Ectodermal cell (in vitro differentiated cells): Measurements from ENCODE around the gene DHRSX.
"Not testable (repeated sequence)": the region's sequence is repeated elsewhere in the genome, so short reads cannot be mapped to it uniquely, and the experiment has no call there.

Experiments
- H3K27ac ChIP-seq: 2 replicates; pipeline ENCODE4 v1.7.0; 2013; ENCODE audit warnings: mild to moderate bottlenecking, low read depth, low read length; ENCODE audit not compliant: insufficient read depth, poor library complexity, severe bottlenecking
- H3K27me3 ChIP-seq: 2 replicates; pipeline ENCODE4 v1.7.0; 2013; ENCODE audit warnings: mild to moderate bottlenecking, low read length; ENCODE audit not compliant: insufficient read depth, control insufficient read depth, poor library complexity, severe bottlenecking
- H3K36me3 ChIP-seq: one replicate; pipeline ENCODE4 v1.7.0; 2013; ENCODE audit warnings: low read length; ENCODE audit not compliant: control insufficient read depth, insufficient read depth
- H3K4me1 ChIP-seq: one replicate; pipeline ENCODE4 v1.7.0; 2013; ENCODE audit warnings: low read length; ENCODE audit not compliant: control insufficient read depth, insufficient read depth
- H3K4me3 ChIP-seq: 2 replicates; pipeline ENCODE4 v1.7.0; 2013; ENCODE audit warnings: low read depth, low read length, control low read depth; ENCODE audit not compliant: insufficient read depth
- H3K9me3 ChIP-seq: 2 replicates; pipeline ENCODE4 v1.7.0; 2013; ENCODE audit warnings: mild to moderate bottlenecking, low read length, moderate library complexity; ENCODE audit not compliant: control insufficient read depth
- WGBS, 2 experiments: methylation state at CpG; one replicate each; pipeline ENCODE4 v1.1.7; 2013; ENCODE audit warnings: missing lambda C conversion rate in 2 of 2; 5-methylcytosine and 5-hydroxymethylcytosine counted together

The DHRSX gene

DNA sequence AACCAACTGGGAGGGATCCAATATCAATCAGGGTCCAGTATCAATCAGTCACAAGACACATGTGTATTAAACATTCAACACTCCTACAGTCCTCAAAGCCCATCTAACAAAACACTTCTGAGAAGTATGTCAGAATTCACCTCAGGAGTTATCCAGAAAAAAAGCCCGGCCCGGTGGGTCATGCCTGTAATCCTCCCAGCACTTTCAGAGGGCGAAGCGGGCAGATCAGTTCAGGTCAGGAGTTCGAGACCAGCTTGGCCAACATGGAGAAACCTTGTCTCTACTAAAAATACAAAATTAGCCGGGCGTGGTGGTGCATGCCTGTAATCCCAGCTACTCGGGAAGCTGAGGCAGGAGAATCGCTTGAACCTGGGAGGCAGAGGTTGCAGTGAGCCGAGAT lies 229.2 kb downstream of the DHRSX start:
- 82 to 86% methylated on average over 10 of the region's 10 CpGs for WGBS, 2 experiments

DNA sequence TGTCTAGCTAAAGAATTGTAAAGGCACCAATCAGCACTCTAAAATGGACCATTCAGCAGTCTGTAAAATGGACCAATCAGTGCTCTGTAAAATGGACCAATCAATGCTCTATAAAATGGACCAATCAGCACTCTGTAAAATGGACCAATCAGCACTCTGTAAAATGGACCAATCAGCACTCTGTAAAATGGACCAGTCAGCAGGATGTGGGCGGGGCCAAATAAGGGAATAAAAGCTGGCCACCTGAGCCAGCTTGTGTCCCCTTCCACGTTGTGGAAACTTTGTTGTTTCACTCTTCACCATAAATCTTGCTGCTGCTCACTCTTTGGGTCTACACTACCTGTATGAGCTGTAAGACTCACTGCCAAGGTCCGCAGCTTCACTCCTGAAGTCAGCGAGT lies 230.0 kb downstream of the DHRSX start:
- H3K27ac ChIP-seq, H3K27me3 ChIP-seq, H3K4me1 ChIP-seq, H3K4me3 ChIP-seq, H3K9me3 ChIP-seq, H3K36me3 ChIP-seq: not testable (repeated sequence)
- 95 to 96% methylated on average over 4 of the region's 4 CpGs for WGBS, 2 experiments

More for the DNA sequence above, 229.2 kb downstream of the DHRSX start:
- H3K4me1 ChIP-seq, H3K27ac ChIP-seq, H3K4me3 ChIP-seq, H3K36me3 ChIP-seq, H3K27me3 ChIP-seq, H3K9me3 ChIP-seq: not testable (repeated sequence)

DNA sequence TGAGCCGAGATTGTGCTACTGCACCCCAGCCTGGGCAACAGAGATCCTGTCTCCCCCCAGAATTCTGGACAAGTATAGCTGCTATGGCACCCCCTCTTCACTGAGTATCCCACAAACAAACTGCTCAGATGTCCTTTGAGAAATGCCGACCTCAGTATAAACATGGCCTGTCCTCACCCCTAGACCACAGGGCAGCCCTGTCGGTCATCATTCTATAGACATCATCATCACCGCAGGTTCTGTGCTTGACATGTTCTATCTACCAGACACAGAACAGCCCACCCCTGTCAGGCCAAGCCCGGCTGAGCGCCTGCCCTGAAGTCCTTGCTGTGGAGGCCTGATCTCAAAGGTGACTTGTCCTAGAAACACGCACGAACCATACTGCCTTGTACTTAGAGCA lies 232.9 kb downstream of the DHRSX start:
- no peaks in the 10 kb centered on the region for H3K27me3 ChIP-seq
- no peak overlapping the region for H3K27ac ChIP-seq
- no peak overlapping the region for H3K4me3 ChIP-seq
- WGBS, 2 experiments = 94 to 95% methylated on average over 8 of the region's 8 CpGs
- no peaks in the 10 kb centered on the region for H3K36me3 ChIP-seq
- no peaks in the 10 kb centered on the region for H3K9me3 ChIP-seq
- H3K4me1 ChIP-seq = peaks cover 7% of the 10 kb centered on the region

- no peaks in the 10 kb centered on the region for H3K36me3 ChIP-seq
- H3K4me3 ChIP-seq = no peak overlapping the region
- WGBS, 2 experiments = 92 to 93% methylated on average over 26 of the region's 26 CpGs
- H3K27ac ChIP-seq = no peak overlapping the region
- no peaks in the 10 kb centered on the region for H3K9me3 ChIP-seq
- peaks cover 11% of the 10 kb centered on the region for H3K4me1 ChIP-seq
- H3K27me3 ChIP-seq = no peaks in the 10 kb centered on the region
Measured at GRCh38 chrX:2266445-2267349, 234.1 kb downstream of the DHRSX start.

DNA sequence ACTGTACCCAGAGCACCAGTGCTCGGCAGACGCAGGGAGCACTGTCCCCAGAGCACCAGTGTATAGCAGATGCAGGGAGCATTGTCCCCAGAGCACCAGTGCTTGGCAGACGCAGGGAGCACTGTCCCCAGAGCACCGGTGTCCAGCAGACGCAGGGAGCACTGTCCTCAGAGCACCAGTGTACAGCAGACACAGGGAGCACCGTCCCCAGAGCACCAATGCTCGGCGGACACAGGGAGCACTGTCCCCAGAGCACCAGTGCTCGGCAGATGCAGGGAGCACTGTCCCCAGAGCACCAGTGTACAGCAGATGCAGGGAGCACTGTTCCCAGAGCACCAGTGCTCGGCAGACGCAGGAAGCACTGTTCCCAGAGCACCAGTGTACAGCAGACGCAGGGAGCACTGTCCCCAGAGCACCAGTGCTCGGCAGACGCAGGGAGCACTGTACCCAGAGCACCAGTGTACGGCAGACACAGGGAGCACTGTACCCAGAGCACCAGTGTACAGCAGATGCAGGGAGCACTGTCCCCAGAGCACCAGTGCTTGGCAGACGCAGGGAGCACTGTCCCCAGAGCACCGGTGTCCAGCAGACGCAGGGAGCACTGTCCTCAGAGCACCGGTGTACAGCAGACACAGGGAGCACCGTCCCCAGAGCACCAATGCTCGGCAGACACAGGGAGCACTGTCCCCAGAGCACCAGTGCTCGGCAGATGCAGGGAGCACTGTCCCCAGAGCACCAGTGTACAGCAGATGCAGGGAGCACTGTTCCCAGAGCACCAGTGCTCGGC lies 234.9 kb downstream of the DHRSX start:
- not testable (repeated sequence) for H3K4me3 ChIP-seq, H3K27me3 ChIP-seq, H3K27ac ChIP-seq, H3K36me3 ChIP-seq, H3K9me3 ChIP-seq
- H3K4me1 ChIP-seq = peaks cover 11% of the 10 kb centered on the region
- WGBS, 2 experiments = 96 to 97% methylated on average over 23 of the region's 23 CpGs

- H3K4me1 ChIP-seq = peaks cover 6% of the 10 kb centered on the region
- H3K9me3 ChIP-seq = no peaks in the 10 kb centered on the region
- WGBS, 2 experiments = 97 to 98% methylated on average over 17 of the region's 17 CpGs
- H3K27ac ChIP-seq = no peak overlapping the region
- no peaks in the 10 kb centered on the region for H3K27me3 ChIP-seq
- no peak overlapping the region for H3K4me3 ChIP-seq
- no peaks in the 10 kb centered on the region for H3K36me3 ChIP-seq
Measured at GRCh38 chrX:2264179-2265030, 236.4 kb downstream of the DHRSX start.

DNA sequence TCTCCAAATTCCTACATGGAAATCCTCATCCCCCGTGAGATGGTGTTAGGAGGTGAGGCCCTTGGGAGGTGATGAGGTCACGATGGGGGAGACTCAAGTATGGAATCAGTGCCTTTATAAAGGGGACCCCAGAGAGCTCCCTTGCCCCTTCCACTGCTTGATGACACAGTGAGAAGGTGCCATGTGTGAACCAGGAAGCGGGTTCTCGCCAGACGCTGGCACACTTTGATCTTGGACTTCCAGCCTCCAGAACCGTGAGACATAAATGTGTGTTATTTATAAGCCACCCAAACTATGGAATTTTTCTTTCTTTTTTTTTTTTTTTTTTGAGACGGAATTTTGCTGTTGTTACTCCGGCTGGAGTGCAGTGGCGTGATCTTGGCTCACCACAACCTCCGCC lies 237.6 kb downstream of the DHRSX start:
- Histone ChIP-seq H3K27me3 (no peaks in the 10 kb centered on the region), H3K4me1 (peaks cover 6% of the 10 kb centered on the region), H3K27ac (no peak overlapping the region), H3K9me3 (no peaks in the 10 kb centered on the region), H3K4me3 (no peak overlapping the region), H3K36me3 (no peaks in the 10 kb centered on the region)
- WGBS, 2 experiments = 90 to 92% methylated on average over 9 to 10 of the region's 10 CpGs

GRCh38 chrX:2262668-2263055 lies 238.1 kb downstream of the DHRSX start:
- Histone ChIP-seq H3K9me3 (no peaks in the 10 kb centered on the region), H3K36me3 (no peaks in the 10 kb centered on the region), H3K4me1 (peaks cover 6% of the 10 kb centered on the region), H3K4me3 (no peak overlapping the region), H3K27ac (no peak overlapping the region), H3K27me3 (no peaks in the 10 kb centered on the region)
- WGBS, 2 experiments = 54 to 59% methylated on average over 13 of the region's 13 CpGs

- Histone ChIP-seq H3K4me3 (no peak overlapping the region), H3K27ac (no peak overlapping the region), H3K4me1 (peaks cover 6% of the 10 kb centered on the region), H3K36me3 (no peaks in the 10 kb centered on the region), H3K27me3 (no peaks in the 10 kb centered on the region), H3K9me3 (no peaks in the 10 kb centered on the region)
- 89 to 90% methylated on average over 20 of the region's 20 CpGs for WGBS, 2 experiments
Measured at GRCh38 chrX:2261831-2262667, 238.7 kb downstream of the DHRSX start.
